ENCODE data around the gene RD3L.
"Not testable (repeated sequence)": the region's sequence is repeated elsewhere in the genome, so short reads cannot be mapped to it uniquely, and the experiment has no call there.

RD3L gene

GRCh38 chr14:103927566-103927965 is 14.8 kb downstream of the RD3L start:
- DNase-seq: no peak

- no peak for DNase-seq
Observed at GRCh38 chr14:103925316-103925715, 17.0 kb downstream of the RD3L start.

DNA sequence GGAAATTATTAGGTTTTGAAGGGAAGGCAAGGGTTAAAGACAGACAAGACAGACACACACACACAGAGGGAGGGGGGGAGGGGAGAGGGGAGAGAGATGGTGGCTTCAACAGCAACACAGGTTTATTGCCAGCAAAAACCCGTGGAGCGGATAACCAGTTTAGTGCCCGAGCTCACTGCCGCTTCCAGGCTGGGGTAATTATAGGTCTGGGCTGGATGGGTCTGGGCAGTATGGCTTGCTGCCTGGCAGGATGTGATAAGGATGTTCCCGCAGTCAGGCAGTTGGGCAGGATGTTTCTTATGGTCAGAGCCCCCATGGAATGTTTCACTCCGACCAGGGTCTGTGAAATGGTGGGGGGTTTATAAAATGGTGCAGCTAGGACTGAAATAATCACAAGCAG is 18.5 kb downstream of the RD3L start:
- DNase-seq: no peak

GRCh38 chr14:103921855-103922200 is 20.5 kb downstream of the RD3L start:
- DNase-seq: not testable (repeated sequence)

DNA sequence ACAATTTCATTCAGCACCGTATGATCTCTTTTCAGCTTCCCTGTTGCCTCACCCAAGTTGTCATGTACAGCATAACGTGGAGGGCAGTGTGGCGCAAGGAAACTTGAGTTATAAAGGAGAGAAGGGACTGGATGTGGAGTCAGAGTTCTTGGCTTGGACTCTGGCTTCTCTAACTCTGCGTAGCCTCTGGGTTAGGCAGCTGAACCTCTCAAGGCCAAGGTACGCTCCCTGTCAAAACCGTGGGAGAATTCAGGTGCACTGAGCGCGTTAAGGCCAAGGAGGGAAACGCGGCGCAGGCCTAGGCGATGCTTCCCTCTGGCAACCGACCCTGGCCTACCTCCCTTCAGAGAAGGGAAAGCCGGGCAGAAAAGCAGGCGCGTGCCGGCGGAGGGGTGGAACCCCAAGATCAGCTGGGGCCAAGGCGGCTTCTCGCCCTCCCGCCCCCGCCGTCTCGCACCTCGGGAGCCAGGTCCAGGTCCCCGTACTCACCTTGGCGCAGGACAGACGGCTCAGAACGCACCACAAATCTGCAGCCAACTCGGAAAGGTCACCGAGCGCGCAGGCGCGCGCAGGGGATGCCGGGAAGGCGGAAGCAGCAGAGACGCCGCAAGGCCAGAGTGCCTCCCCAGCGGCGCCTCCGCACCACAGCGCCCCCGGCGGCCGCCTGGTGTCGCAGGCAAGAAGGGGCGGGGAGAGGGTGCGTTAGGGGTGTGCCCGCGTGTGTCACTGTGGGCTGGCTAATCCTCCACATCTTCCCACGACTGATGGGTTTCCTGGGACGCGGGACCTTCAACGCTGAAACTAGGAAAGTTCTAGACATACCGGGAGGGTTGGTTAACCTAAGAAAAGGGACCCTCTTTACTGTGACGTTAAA is 21.1 kb downstream of the RD3L start:
- peak; percentile 94 for DNase-seq

- no peak for DNase-seq
Observed at GRCh38 chr14:103916636-103917262, 25.6 kb downstream of the RD3L start.

- DNase-seq: no peak
Observed at GRCh38 chr14:103915616-103916015, 26.7 kb downstream of the RD3L start.

DNA sequence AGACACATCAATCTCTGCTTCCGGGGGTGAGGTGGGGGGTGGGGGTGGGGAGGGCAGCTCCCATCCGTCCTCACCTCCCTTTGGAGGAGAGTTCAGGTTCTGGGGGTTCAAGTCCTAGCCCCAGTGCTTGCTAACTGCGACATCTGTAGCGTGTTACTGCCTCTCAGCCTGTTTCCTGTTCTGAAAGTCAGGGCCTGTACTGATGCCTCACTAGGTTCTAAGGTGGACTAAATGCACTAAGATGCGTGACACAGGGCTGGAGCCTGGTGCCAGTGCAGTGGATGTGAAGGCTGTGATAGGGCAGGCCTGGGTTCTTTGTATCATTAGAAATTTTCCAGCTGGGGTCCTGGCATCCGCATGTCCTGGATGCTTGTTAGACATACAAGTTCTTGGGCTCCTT is 31.3 kb downstream of the RD3L start:
- no peak for DNase-seq

- no peak for DNase-seq
Observed at GRCh38 chr14:103910262-103910935, 31.9 kb downstream of the RD3L start.

- no peak for DNase-seq
Observed at GRCh38 chr14:103909531-103910261, 32.6 kb downstream of the RD3L start.

GRCh38 chr14:103908580-103908979 is 33.7 kb downstream of the RD3L start:
- no peak for DNase-seq

GRCh38 chr14:103905842-103906456 is 36.4 kb downstream of the RD3L start:
- no peak for DNase-seq

DNA sequence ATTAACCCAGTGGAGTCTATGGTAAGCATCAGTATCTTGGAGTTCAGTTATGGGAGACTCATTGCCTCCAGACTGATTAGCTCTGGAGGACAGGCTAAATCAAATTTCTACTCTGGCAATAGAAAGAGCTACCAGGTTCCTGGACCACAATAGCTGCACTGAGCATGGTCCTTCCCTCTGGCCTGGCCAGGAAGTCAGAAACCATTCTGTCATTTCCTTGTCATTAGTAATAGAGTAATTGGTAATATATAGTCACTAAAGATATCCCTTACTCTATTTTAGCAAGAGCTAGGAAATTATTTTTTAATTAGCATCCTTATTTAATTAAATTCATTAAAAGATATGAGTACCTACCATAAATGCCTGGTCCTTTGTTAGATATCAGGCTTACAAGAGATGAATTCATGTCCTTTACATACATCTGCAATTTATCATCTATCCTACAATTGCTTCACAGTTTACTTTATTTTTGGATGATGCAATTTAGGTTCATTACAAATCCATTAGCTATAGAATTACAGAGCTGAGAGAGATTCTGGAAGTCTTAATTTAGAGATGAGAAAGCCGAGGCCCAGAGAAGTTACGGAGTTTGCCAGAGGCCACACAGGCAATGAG is 37.7 kb downstream of the RD3L start:
- no peak for DNase-seq

DNA sequence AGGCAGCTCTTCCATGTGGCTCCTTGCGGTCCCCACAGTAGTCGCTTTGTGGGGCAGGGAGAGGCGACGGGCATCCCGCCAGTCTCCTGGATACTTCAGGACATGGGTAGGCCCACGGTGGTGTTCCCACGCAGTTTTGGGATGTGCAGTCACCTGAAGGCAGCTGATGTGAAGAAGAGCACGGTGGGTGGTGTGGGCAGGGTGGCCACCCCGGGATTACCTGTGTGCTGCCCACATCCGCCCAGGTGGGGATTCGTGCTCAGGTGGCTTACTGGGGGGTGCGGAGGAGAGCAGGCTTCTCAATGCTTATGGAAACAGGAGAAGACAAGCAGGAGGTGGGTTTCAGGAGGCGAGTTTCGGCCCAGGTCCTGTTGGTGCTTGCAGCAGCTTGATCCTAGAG is 42.5 kb downstream of the RD3L start:
- DNase-seq: no peak

- no peak for DNase-seq
Observed at GRCh38 chr14:103899316-103899715, 43.0 kb downstream of the RD3L start.

GRCh38 chr14:103898711-103899110 is 43.6 kb downstream of the RD3L start:
- no peak for DNase-seq

DNA sequence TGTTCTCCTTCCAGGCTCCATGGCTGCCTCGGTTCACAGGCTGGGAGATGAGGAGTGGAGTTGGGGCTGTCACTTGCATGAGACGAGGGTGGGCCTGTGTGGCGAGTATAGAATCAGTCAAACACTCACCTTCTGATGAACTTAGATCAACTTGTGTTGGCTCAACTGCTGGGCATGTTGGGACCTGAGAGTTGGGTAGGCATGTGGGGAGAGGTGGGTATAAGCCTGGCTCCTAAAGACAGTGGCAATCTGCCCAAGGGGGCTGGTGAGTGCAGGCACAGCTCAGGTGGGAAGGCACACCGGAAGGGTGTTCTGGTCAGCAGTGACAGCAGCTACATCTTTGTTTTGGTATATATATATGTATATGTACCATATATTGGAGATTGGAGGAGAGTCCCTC is 44.1 kb downstream of the RD3L start:
- DNase-seq: no peak

DNA sequence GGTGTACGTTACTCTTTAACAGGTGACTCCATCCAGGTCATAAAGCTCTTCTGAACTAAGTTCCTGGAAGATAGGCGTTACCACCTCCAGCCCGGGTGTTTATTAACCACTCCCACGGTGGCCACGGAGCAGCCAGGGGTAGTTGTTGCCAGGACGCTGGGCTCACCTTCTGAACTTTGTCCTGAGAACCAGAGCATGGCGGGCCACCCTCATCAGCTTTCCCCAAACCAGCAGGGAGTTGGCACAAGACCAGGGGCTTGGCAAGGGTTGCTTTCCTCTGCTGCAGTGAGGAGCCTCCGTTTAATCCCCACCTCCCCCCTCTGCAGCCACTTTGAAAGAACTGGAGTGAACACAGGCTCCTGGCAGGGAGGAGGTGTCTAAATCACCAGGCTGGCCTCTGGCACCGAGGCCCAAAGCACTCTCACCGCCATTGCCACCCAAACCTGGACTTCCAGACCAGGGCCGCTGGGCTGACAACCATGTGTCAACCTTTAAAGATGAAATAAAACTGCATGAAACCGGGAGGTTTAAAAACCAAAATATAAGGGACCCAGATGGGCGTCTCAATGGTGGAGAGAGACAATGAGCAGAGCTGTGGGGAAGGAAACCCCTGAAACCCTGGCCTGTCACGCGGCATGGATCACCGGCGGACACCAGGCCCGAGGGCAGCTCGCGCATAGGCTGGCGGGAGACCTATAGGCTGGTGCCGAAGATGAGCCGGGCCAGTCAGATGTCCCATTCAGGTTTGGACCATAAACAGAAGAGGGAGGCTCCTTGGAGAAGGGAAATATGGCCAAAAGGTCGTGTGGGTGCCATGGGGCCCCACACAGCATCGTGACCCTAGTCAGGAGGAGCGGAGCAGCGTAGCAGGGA is 45.0 kb downstream of the RD3L start:
- no peak for DNase-seq

DNA sequence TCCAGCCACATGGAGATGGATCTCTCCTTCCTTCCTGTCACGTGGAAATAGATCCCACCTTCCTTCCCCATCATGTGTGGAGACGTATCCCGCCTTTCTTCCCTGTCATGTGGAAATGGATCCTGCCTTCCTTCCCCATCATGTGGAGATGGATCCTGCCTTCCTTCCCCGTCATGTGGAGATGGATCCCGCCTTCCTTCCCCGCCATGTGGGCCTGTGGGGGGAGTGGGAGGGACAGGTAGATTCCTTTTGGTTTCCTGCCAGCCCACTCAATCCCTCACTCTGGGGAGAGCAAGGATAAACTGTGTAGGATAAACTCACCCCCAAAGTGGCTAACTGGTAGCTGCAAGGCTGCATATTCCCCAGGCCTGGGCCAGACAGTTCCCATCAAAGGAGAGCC is 45.8 kb downstream of the RD3L start:
- no peak for DNase-seq

- no peak for DNase-seq
Observed at GRCh38 chr14:103894723-103895059, 47.6 kb downstream of the RD3L start.

- no peak for DNase-seq
Observed at GRCh38 chr14:103894034-103894722, 48.2 kb downstream of the RD3L start.
